ENCODE data around the gene LRIT3. TPM values are rescaled to one million over a fixed set of nuclear protein-coding genes. Genes with fewer than 3 reads are reported as not detected.
"Not testable (repeated sequence)": the region's sequence is repeated elsewhere in the genome, so short reads cannot be mapped to it uniquely, and the experiment has no call there.

LRIT3 gene
- total RNA-seq, 1 donor from 2014 or later: not detected

DNA sequence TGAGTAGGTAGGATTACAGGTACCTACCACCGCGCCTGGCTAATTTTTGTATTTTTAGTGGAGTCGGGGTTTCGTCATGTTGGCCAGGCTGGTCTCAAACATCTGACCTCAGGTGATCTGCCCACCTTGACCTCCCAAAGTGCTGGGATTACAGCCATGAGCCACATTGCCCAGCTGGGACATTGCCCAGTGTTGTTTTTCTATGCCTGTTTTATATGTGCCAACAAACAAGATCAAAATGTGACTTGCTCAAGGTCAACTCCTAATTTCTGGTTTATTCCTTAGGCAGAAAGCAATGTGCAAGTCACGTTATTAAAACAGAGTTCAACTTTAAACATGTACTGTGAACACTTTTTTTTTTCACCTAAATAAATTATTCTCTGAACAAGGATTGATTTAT, 2.7 kb downstream of the LRIT3 start:
- H3K27ac ChIP-seq (replicated peaks): no peak overlapping the region
- DNase-seq: no peak
- no peaks in the 10 kb centered on the region for H3K27me3 ChIP-seq (ENCODE audit: low read depth)
- intact Hi-C loops (cut with micrococcal nuclease): no loop called here
- TF ChIP-seq, protein P1, sequence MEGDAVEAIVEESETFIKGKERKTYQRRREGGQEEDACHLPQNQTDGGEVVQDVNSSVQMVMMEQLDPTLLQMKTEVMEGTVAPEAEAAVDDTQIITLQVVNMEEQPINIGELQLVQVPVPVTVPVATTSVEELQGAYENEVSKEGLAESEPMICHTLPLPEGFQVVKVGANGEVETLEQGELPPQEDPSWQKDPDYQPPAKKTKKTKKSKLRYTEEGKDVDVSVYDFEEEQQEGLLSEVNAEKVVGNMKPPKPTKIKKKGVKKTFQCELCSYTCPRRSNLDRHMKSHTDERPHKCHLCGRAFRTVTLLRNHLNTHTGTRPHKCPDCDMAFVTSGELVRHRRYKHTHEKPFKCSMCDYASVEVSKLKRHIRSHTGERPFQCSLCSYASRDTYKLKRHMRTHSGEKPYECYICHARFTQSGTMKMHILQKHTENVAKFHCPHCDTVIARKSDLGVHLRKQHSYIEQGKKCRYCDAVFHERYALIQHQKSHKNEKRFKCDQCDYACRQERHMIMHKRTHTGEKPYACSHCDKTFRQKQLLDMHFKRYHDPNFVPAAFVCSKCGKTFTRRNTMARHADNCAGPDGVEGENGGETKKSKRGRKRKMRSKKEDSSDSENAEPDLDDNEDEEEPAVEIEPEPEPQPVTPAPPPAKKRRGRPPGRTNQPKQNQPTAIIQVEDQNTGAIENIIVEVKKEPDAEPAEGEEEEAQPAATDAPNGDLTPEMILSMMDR (IDR thresholded peaks at IDR 0.05; ENCODE audit: borderline replicate concordance): no peak
- no peaks in the 10 kb centered on the region for H3K36me3 ChIP-seq
- H3K9me3 ChIP-seq (replicated peaks): no peaks in the 10 kb centered on the region
- no peaks in the 10 kb centered on the region for H3K4me1 ChIP-seq
- H3K4me3 ChIP-seq: no peak overlapping the region

DNA sequence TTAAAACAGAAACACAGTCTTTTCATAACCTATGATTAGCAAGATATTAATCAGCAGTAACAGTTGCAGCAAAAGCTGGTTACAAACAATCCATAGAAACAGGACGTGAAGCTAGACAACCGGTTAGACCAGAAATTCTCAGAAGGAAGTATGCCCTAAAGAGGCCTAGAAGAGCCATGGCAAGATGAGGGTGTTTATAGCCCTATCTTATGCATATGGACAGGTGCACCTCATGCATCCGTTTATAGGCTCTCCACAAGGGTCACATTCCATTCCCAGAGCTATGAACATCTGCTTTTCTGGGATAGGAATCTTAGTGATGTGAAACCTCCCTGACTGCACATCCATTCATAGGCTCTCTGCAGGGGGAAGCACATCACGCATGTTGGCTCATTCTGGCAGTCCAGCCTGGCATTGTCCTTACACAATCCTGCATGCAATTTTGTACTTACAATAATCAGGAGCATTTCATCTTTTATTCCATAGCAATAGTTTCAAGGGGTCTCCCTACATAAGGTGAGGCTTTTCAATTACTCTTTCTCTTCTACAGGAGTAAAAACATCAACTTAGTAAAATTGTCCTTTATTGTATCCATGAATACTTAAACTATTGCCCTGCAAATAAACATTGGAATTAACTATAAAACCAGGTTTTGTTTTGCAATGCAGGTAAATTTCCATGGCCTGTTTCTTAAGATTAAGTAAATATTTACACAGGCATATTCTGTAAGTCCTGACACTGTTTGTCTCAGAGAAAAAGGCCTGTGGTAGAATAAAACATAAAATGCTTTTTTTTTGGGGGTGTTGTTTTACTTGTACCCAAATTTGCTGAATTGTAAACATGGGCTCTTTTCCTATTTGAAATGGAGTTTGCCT, 11.8 kb downstream of the LRIT3 start:
- H3K4me3 ChIP-seq; DNase-seq; H3K27me3 ChIP-seq (ENCODE audit: low read depth); H3K36me3 ChIP-seq; H3K4me1 ChIP-seq; intact Hi-C loops (cut with micrococcal nuclease); H3K27ac ChIP-seq (replicated peaks): not testable (repeated sequence)
- peaks cover 35% of the 10 kb centered on the region for H3K9me3 ChIP-seq (replicated peaks)

DNA sequence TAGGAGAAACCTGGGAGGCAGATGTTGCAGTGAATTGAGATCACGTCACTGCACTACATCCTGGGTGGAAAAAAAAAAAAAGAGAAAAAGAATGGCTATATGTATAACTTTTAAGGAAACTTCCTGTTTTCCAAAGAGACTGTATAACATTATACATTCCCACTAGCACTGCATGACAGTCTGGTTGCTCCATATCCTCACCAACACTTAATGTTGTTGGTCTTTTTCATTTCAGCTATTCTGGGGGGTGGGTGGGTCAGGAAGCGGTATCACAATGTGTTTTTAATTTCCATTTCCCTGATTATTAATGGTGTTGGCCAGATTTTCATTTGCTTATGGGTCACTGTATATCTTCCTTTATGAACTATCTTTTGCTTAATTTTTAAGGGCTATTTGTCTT, 13.4 kb downstream of the LRIT3 start:
- Histone ChIP-seq H3K9me3 (replicated peaks) (peaks cover 35% of the 10 kb centered on the region), H3K27ac (replicated peaks) (no peak overlapping the region), H3K4me1 (no peaks in the 10 kb centered on the region), H3K27me3 (ENCODE audit: low read depth) (no peaks in the 10 kb centered on the region), H3K4me3 (no peak overlapping the region), H3K36me3 (no peaks in the 10 kb centered on the region)
- TF ChIP-seq, protein P1 (IDR thresholded peaks at IDR 0.05; ENCODE audit: borderline replicate concordance): no peak
- intact Hi-C loops (cut with micrococcal nuclease): no loop called here
- DNase-seq: no peak

DNA sequence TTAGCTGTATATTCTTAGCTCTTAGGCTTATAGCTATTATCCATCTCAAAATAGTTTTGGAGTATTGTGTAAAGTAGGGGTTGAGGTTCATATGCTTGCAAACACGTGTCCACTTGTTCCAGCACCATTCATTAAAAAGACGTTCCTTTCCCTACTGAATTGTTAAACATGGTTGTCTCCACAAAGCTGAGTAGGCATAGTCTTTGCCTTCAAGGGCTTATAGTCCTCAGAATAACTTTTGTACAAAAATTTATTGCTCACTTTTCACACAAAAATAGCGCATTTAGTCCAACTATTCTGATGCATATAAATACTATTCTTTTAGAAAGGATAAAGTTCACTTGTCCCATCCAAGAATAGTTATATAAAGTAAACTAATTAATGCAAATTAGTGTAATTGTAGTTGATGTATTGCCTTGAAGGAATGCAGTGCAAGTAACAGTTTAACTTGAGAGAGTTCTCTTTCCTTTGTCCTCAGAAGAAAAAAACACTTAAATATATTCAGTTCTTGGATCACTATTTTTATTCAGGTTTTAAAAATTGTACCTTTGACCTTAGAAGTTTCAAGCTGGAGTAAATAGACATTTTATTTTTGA, 14.1 kb downstream of the LRIT3 start:
- intact Hi-C loops (cut with micrococcal nuclease): no loop called here
- peaks cover 35% of the 10 kb centered on the region for H3K9me3 ChIP-seq (replicated peaks)
- no peaks in the 10 kb centered on the region for H3K36me3 ChIP-seq
- no peaks in the 10 kb centered on the region for H3K27me3 ChIP-seq (ENCODE audit: low read depth)
- no peaks in the 10 kb centered on the region for H3K4me1 ChIP-seq
- TF ChIP-seq, protein P1 (IDR thresholded peaks at IDR 0.05; ENCODE audit: borderline replicate concordance): no peak
- no peak for DNase-seq
- no peak overlapping the region for H3K4me3 ChIP-seq
- no peak overlapping the region for H3K27ac ChIP-seq (replicated peaks)

DNA sequence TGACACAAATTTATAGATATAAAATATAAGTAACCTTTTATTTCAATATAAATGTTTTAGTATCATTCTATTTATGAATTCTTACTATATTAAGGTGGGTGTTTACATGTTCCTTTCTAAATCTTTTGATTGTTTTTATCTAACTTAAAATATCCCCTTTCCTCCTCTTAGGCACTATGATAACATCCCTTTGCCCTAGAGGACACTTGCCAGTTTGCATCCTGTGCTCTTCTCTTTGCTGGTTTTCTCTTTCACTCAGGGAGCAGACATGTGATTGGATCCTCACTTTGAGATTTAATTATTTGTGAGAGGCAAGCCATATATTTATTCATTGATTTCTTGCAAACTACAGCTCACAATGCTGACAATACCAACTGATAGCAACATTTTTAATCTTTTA, 16.2 kb downstream of the LRIT3 start:
- intact Hi-C loops (cut with micrococcal nuclease): no loop called here
- H3K4me1 ChIP-seq: no peaks in the 10 kb centered on the region

More for the DNA sequence above, 16.2 kb downstream of the LRIT3 start:
- H3K9me3 ChIP-seq (replicated peaks): peaks cover 24% of the 10 kb centered on the region
- TF ChIP-seq, protein P1 (IDR thresholded peaks at IDR 0.05; ENCODE audit: borderline replicate concordance): no peak
- DNase-seq: no peak
- no peaks in the 10 kb centered on the region for H3K27me3 ChIP-seq (ENCODE audit: low read depth)
- no peak overlapping the region for H3K27ac ChIP-seq (replicated peaks)
- no peaks in the 10 kb centered on the region for H3K36me3 ChIP-seq
- H3K4me3 ChIP-seq: no peak overlapping the region

Data from left ventricle myocardium inferior (tissue), 1 donor.